Measurements from ENCODE around the gene PAPPA2. TPM values are rescaled to one million over a fixed set of nuclear protein-coding genes. Genes with fewer than 3 reads are reported as not detected.
"Not testable (repeated sequence)": the region's sequence is repeated elsewhere in the genome, so short reads cannot be mapped to it uniquely, and the experiment has no call there.

The PAPPA2 gene
- polyA plus RNA-seq, 3 donors: 64.4 to 90.1 (median 65.1) TPM

DNA sequence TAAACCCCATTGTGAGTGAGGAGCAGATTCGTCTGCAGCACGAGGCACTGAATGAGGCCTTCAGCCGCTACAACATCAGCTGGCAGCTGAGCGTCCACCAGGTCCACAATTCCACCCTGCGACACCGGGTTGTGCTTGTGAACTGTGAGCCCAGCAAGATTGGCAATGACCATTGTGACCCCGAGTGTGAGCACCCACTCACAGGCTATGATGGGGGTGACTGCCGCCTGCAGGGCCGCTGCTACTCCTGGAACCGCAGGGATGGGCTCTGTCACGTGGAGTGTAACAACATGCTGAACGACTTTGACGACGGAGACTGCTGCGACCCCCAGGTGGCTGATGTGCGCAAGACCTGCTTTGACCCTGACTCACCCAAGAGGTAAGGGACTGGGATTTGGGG, 132.2 kb downstream of the PAPPA2 start:
- no peak for DNase-seq (ENCODE audit: low read depth in 3 of 3, low spot score in 2 of 3)

- DNase-seq (ENCODE audit: low read depth in 3 of 3, low spot score in 2 of 3): no peak
These were observed 138.4 kb downstream of the PAPPA2 start for GRCh38 chr1:176601348-176601747.

DNA sequence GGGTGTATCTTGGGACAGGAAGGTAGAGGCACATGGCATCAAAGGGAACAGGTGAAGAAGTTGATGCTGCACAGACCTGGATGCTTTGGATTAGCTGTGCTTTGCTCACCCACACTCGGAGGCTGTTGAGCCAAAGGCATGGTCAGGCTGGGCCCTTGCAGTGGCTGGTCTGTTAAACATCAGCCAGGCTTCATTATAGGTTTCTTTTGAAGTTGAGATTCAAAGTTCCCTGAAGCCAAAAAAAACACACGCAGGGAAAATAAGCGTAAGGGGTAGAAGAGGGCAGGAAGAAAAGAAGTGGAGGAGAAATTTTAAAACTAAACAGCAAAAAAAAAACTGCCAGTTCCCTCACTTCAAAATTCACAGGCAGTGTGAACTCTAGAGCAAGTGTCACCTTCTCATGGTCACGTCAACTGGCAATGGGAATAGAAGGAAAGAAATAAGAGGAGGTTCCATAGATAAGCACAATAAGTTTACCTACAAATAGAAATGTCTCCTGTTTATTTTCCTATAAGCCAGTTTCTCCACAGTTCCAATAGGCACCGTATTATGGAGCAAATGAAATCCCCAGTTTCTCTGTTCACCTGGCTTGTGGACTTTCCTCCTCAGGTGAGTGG, 139.5 kb downstream of the PAPPA2 start:
- no peak for DNase-seq (ENCODE audit: low read depth in 3 of 3, low spot score in 2 of 3)

DNA sequence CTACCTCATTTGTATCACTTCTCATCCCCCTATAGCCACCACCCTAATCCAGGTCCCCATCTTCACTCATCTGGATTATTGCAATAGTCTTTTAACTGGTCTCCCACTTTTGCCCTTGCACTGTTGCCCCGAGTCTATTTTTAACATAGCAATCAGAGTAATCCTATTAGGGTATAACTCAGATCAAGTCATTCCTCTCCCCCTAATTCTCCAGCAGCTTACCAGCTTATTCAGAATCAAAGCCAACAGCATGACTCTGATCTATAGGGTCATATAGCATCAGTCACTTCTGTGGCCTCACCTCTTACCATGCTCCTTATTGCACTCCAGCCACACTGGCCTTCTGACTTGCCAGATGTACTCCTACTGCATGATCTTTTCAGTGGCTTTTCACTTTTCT, 140.7 kb downstream of the PAPPA2 start:
- DNase-seq (ENCODE audit: low read depth in 3 of 3, low spot score in 2 of 3): no peak

DNA sequence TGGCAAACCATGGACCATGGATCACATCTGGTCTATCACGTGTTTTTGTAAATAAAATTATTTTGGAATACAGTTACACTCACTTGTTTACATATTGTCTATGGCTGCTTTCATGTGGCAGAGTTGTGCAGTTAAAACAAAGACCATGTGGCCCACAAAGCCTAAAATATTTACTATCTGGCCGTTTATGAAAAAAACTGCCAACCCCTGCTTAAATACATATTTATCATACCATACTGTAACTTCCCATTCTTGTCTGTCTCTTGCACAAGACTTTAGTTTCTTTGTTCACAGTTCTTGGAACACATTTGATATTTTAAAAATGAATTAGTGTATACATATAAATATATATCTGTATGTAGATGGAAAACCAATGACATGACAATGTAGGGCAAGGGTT, 141.5 kb downstream of the PAPPA2 start:
- DNase-seq (ENCODE audit: low read depth in 3 of 3, low spot score in 2 of 3): no peak

DNA sequence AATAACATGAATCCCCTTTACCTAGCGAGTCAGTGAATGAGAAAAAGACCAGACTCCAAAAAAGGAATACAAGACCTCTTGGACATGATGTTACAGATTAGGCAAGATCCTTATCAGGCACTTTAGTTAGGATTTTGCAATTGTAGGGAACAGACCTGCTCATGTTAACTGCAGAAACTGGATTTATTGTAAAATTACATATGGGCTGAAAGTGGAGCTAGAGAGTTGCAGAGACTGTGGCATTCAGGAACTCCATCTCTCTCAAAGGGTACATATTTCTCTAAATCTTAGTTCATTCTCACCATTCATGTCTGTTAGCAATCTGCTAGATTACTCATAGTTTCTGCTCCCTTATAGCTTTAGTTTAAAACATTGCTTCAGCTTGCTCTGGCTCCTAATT, 142.2 kb downstream of the PAPPA2 start:
- no peak for DNase-seq (ENCODE audit: low read depth in 3 of 3, low spot score in 2 of 3)

GRCh38 chr1:176609556-176610408, 146.8 kb downstream of the PAPPA2 start:
- DNase-seq (ENCODE audit: low read depth in 3 of 3, low spot score in 2 of 3): no peak

DNA sequence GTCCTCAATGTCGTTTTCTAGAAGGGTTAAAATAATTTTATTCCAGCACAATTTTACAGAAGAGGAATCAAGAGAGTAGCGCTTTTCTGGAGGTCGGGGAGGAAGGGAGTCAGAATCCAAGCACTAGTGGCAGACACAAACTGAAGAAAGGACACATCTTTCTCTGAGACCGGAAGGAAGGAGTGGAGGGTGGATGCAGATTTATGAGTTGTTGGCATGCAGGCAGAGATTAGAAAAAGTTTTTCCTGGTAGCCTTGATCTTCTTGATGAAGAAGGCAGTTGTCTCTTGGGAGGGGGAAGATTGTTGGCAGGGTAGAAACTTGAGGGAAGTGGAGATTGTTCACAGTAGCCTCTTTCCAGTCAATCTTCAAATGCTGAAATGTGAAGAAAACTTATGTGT, 149.8 kb downstream of the PAPPA2 start:
- DNase-seq (ENCODE audit: low read depth in 3 of 3, low spot score in 2 of 3): no peak

DNA sequence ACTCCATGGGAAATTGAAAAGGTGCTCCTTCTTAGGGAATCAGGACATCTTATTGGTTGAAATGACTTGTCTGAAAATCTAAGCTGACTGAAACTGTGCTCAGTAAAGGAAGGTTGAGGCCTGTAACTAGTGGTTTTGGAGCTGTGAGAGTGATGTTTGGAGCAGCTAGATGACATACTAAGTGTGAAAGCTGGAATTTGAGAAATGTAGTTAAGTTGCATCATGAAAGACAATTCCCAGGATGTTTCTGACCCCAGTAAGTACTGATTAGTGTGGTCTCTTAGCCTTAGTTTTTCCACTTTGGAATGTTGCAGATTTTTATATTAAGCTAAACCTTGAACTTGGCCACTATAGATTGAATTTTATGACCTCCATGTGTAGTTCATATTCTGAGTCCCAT, 154.9 kb downstream of the PAPPA2 start:
- DNase-seq (ENCODE audit: low read depth in 3 of 3, low spot score in 2 of 3): no peak

- no peak for DNase-seq (ENCODE audit: low read depth in 3 of 3, low spot score in 2 of 3)
These were observed 156.3 kb downstream of the PAPPA2 start for GRCh38 chr1:176619261-176619660.

DNA sequence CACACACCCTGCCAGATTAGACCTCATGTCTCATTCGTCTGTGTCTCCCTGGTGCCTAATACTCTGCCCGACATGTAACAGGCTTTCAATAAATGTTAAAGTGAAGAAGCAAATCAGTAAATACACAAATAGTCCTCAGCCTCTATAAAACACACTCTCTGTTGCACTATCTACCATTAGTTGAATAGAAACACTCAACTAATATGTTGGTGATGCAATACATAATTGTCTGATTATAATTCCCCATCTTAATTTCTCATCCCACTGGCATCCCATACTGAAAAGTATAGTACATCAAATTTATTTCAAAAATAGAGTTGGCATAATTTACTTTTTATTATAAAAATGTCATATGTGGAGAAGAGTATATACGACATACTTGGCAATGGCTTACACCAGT, 162.4 kb downstream of the PAPPA2 start:
- DNase-seq (ENCODE audit: low read depth in 3 of 3, low spot score in 2 of 3): no peak

GRCh38 chr1:176626572-176627061, 163.6 kb downstream of the PAPPA2 start:
- no peak for DNase-seq (ENCODE audit: low read depth in 3 of 3, low spot score in 2 of 3)

DNA sequence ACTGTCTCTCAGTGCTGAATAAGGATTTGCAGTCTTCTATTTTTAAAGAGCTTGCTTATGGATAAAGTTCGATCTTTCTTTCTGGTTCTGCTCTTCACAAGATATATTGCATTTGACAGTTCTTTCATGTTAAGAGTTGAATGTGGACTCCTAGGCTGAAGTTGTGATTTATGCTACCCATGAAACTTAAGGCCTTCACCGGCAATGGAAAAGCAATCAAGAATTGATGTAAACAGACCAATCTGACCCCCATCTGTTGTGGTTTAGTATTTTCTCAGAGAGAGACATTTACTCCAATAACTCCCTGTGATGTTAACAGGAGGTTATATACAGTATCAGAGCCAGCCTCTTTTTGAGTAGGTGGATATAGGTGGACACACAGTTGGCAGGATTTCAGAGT, 165.8 kb downstream of the PAPPA2 start:
- peak; percentile 12 to 44 (median 44) for DNase-seq (ENCODE audit: low read depth in 3 of 3, low spot score in 2 of 3)

DNA sequence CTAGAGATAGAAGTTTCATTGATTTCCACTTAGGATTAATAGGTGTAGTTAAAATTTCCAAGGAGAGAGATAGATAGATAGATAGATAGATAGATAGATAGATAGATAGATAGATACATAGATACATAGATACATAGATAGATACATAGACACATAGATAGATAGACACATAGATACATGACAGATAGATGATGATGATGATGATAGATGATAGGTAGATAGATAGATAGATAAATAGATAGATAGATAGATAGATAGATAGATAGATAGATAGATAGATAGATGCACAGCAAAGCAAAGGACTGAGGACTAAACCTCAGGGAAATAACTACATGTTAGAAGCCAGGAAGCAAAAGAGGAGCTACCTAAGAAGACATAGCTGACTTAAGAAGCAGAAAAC, 171.8 kb downstream of the PAPPA2 start:
- not testable (repeated sequence) for DNase-seq (ENCODE audit: low read depth in 3 of 3, low spot score in 2 of 3)

DNA sequence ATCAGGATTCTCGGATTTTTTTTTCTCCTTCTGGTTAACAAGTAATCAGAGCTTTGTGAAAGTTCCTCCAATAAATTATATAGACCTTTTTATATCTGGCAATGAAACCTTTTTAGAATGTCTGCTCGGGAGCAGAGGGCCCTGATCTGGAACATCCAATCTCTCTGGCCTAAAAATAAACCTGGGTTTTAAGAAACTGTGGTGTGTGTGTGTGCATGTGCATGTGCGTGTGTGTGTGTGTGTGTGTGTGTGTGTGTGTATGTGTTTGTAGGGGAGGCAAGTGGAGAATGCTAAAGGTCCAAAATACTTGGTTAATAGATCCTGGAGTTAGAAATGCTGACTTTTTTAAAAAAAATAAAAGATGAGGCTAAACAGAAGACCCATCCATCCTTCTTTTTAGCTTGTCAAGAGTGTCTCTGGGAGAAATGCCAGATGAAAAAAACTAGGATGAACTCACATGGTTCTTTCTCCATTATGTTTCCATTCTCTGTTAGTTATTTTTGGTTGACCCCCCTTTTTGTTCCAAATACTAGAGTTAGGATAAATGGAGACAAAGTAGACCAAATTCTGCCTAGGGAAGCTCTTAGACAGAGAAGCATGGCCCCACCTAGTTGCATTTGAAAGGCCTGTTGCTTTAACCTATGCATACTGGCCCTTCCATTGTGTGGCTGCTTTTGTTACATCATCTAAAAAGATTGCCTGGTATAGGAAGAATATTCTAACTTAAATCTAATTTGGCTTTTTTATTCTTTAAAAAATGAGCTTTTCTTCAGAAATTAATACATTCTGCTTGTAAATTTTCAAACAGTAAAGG, 175.9 kb downstream of the PAPPA2 start:
- DNase-seq (ENCODE audit: low read depth in 3 of 3, low spot score in 2 of 3): no peak

DNA sequence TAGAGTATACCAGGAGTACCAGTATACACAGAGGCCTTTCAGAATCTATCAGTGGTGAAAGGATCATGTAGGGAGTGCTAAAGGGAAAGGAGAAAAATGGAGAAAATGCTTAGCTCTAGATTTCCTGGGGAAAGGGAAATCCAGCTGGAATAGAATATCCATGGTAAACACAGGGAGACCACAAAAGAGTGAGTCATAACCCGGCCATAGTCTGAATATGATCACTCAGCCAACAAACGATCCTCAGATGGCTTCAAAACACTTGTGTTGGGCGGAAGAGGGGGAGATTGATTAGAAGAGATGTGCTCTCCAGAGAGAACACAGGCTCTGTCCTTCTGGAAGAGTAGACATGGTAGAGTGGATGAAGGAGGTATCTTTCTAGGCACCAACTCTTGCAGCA, 180.6 kb downstream of the PAPPA2 start:
- DNase-seq (ENCODE audit: low read depth in 3 of 3, low spot score in 2 of 3): no peak

DNA sequence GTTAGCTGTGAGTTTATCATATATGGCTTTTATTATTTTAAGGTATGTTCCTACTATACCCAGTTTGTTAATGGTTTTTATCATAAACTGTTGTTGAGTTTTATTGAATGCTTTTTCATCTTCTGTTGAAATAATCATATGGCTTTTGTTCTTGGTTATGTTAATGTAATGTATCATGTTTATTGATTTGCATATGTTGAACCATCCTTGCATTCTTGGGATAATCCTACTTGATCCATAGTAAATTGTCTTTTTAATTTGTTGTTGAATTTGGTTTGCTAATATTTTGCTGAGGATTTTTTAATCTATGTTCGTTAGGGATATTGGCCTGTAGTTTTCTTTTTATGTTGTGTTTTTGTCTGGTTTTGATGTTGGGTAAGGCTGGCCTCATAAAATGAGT, 185.6 kb downstream of the PAPPA2 start:
- no peak for DNase-seq (ENCODE audit: low read depth in 3 of 3, low spot score in 2 of 3)

GRCh38 chr1:176656257-176656995, 193.5 kb downstream of the PAPPA2 start:
- DNase-seq (ENCODE audit: low read depth in 3 of 3, low spot score in 2 of 3): no peak

DNA sequence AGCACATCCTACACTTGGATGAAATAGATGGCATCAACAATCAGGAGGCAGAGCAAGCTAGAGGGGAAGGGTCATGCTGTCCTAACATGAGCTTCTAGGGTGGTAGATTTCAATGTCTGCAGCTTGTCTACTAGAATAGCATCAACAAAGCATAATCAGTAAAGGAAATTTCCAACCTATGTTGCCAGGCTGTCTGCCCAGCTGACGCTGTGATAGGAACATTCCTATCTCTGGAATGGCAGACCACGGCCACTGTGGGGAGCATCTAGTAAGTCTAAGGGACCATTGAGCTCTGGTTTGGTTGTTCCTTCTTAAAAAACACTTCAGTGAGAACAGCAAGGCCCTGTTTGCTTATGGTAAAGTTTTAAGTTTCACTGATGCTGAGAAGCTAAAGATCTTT, 206.8 kb downstream of the PAPPA2 start:
- no peak for DNase-seq (ENCODE audit: low read depth in 3 of 3, low spot score in 2 of 3)

- DNase-seq (ENCODE audit: low read depth in 3 of 3, low spot score in 2 of 3): no peak
These were observed 207.9 kb downstream of the PAPPA2 start for GRCh38 chr1:176670853-176671252.

Measured in right renal cortex interstitium (tissue), 3 donors.